PC-9 (cell line): ENCODE data around the gene CIDEA.

Experiments
- EZH2 ChIP-seq: fragments of 200-600 bp; sonication (generic); IDR thresholded peaks from 2 replicates; pipeline ENCODE4 v1.8.0; 2017; ENCODE audit warnings: antibody characterized with exemption, low read depth
- TF ChIP-seq, protein P1 (sequence below): fragments of 200-600 bp; sonication (generic); conservative IDR thresholded peaks from 2 replicates; pipeline ENCODE4 v1.6.1; 2017; ENCODE audit warnings: mixed run types, antibody characterized with exemption, mild to moderate bottlenecking, moderate library complexity

DNA sequence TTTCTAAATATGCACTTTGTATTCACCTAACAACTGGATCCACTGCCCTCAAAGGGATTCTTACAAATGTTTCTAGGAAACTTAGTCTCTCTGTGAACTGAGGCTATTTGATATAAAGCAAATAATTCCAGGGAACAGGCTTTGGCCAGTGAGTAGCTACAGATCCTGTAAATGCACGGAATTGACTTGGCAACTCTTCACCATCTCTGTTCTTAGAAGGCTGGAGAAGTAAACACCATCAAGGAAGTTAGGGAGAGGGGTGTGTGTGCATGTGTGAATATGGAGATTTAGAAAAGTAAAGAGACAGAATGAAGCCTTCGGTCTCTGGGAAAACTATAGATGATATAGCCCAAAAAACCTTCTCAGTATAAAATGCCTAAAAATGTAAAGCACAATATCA, 10.7 kb downstream of the CIDEA start:
- TF ChIP-seq, protein P1, sequence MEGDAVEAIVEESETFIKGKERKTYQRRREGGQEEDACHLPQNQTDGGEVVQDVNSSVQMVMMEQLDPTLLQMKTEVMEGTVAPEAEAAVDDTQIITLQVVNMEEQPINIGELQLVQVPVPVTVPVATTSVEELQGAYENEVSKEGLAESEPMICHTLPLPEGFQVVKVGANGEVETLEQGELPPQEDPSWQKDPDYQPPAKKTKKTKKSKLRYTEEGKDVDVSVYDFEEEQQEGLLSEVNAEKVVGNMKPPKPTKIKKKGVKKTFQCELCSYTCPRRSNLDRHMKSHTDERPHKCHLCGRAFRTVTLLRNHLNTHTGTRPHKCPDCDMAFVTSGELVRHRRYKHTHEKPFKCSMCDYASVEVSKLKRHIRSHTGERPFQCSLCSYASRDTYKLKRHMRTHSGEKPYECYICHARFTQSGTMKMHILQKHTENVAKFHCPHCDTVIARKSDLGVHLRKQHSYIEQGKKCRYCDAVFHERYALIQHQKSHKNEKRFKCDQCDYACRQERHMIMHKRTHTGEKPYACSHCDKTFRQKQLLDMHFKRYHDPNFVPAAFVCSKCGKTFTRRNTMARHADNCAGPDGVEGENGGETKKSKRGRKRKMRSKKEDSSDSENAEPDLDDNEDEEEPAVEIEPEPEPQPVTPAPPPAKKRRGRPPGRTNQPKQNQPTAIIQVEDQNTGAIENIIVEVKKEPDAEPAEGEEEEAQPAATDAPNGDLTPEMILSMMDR, result no peak
- no peak for TF ChIP-seq EZH2
